Left ventricle myocardium inferior (tissue), 1 donor: ENCODE measurements around the gene NPPB. TPM values are rescaled to one million over a fixed set of nuclear protein-coding genes. Genes with fewer than 3 reads are reported as not detected.
"Not testable (repeated sequence)": the region's sequence is repeated elsewhere in the genome, so short reads cannot be mapped to it uniquely, and the experiment has no call there.

Experiments
- DNase-seq: peaks from one replicate; pipeline ENCODE4 v3.0.0-alpha.2; 2020
- H3K27ac ChIP-seq: fragments of 200-600 bp; replicated peaks from 2 replicates; pipeline ENCODE4 v1.8.0; 2021
- H3K27me3 ChIP-seq: fragments of 200-600 bp; 2 replicates; pipeline ENCODE4 v1.8.0; 2021; ENCODE audit warnings: low read depth
- H3K36me3 ChIP-seq: fragments of 200-600 bp; 2 replicates; pipeline ENCODE4 v1.8.0; 2021
- H3K4me1 ChIP-seq: fragments of 200-600 bp; 2 replicates; pipeline ENCODE4 v1.8.0; 2021
- H3K4me3 ChIP-seq: fragments of 200-600 bp; 2 replicates; pipeline ENCODE4 v1.8.0; 2021; ENCODE audit warnings: mild to moderate bottlenecking, moderate library complexity
- H3K9me3 ChIP-seq: fragments of 200-600 bp; replicated peaks from 2 replicates; pipeline ENCODE4 v1.8.0; 2021
- CTCF ChIP-seq: fragments of 200-600 bp; IDR thresholded peaks from 2 replicates; pipeline ENCODE4 v1.8.0; 2021; ENCODE audit warnings: antibody characterized with exemption, mild to moderate bottlenecking, borderline replicate concordance
- intact Hi-C: fragments of 100-400 bp; cut with micrococcal nuclease; formaldehyde crosslinking; loops from one replicate; pipeline ENCODE4 v1.11.0; 2022
- total RNA-seq: library from RNA; stranded (reverse); fragmentation: NEBNext Ultra II Directional; extraction: Animal tissue kit (Norgen Biotek cat#: 25700); gene quantifications from one replicate; pipeline ENCODE4 v1.2.1, GENCODE V29; 2021
- donor health status: DM: no; HTN: yes; CAD: no; lungs with severe emphysema.

The NPPB gene
- total RNA-seq, 1 donor from 2014 or later: 119 TPM

DNA sequence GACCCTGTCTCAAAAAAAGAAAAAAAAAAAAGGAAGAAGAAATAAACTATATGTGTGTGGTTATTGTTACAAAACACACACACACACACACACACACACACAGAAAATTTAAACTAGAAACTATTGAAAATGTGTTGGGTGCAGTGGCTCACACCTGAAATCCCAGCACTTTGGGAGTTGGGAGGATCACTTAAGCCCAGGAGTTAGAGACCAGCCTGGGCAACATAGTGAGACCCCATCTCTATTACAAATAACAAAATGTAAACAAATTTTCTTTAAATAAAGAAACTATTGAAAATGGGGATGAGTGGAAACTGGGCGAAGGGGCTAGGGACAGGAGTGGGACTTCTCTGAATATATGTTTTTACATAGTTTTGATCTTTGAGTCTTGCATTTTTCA lies 44.5 kb upstream of the NPPB start:
- H3K9me3 ChIP-seq: no peaks in the 10 kb centered on the region
- H3K36me3 ChIP-seq: no peaks in the 10 kb centered on the region
- intact Hi-C loops: no loop called here
- no peak for DNase-seq
- H3K4me1 ChIP-seq: peaks cover 4% of the 10 kb centered on the region
- TF ChIP-seq CTCF: no peak
- no peak overlapping the region for H3K4me3 ChIP-seq
- H3K27ac ChIP-seq: no peak overlapping the region
- peaks cover 33% of the 10 kb centered on the region for H3K27me3 ChIP-seq

DNA sequence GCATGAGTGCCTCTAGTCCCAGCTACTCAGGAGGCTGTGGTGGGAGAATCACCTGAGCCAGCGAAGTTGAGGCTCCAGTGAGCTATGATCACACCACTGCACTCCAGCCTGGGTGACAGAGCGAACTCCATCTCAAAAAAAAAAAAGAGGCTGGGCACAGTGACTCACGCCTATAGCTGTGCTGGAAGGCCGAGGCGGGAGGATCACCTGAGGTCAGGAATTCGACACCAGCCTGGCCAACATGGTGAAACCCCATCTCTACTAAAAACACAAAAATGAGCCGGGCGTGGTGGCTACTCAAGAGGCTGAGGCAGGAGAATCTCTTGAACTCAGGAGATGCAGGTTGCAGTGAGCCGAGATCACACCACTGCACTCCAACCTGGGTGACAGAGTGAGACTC lies 42.7 kb upstream of the NPPB start:
- DNase-seq, H3K27ac ChIP-seq, intact Hi-C loops, H3K9me3 ChIP-seq, H3K4me3 ChIP-seq, H3K4me1 ChIP-seq, H3K36me3 ChIP-seq: not testable (repeated sequence)
- peaks cover 49% of the 10 kb centered on the region for H3K27me3 ChIP-seq

DNA sequence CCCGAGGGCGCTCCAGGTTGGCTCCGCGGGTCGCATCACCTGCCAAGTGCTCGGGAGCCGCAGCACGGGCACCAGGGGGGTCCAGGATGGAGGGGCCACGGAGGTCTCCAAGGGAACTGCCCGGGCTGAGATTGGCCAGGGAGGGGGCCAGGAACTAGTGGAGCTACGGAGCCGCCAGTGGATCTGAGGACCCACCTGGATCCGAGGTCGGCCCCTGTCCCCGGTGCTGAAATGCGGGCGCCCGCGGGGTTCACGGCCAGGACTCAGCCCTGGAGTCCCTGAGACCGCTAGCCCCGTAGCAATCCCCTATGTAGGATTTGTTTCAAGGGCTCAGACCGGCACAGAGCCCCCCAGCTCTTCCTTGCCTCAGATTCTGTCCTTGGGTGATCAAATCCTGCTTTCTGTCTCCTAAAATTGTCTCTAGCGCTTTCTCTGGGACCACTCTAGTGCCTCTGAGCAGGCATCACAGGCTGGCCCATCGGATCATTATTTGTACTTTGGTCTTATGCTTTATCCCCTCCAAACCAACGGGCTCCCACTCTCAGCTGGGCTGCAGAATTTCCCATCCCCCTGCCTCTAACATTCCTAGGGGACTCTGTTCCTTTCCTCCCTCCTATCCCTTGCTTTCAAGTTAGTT lies 40.2 kb upstream of the NPPB start:
- TF ChIP-seq CTCF: no peak
- intact Hi-C loops: no loop called here
- peaks cover 67% of the 10 kb centered on the region for H3K27me3 ChIP-seq

GRCh38 chr1:11898086-11898785 lies 39.5 kb upstream of the NPPB start:
- peaks cover 67% of the 10 kb centered on the region for H3K27me3 ChIP-seq

More for the DNA sequence above, 40.2 kb upstream of the NPPB start:
- no peak for DNase-seq
- H3K4me3 ChIP-seq: no peak overlapping the region
- no peaks in the 10 kb centered on the region for H3K9me3 ChIP-seq
- H3K36me3 ChIP-seq: no peaks in the 10 kb centered on the region
- no peak overlapping the region for H3K27ac ChIP-seq
- H3K4me1 ChIP-seq: no peaks in the 10 kb centered on the region

GRCh38 chr1:11894501-11894900 lies 35.8 kb upstream of the NPPB start:
- H3K36me3 ChIP-seq, H3K4me3 ChIP-seq, H3K4me1 ChIP-seq, H3K27ac ChIP-seq, H3K9me3 ChIP-seq, DNase-seq: not testable (repeated sequence)
- peaks cover 47% of the 10 kb centered on the region for H3K27me3 ChIP-seq
- intact Hi-C loops: loop anchor here (5.0 kb wide), 1 partner anchor 57 kb away; no protein-coding TSS in a partner anchor

More at GRCh38 chr1:11898086-11898785, 39.5 kb upstream of the NPPB start:
- H3K4me1 ChIP-seq: no peaks in the 10 kb centered on the region
- H3K9me3 ChIP-seq: no peaks in the 10 kb centered on the region
- H3K36me3 ChIP-seq: no peaks in the 10 kb centered on the region
- TF ChIP-seq CTCF: no peak
- no peak overlapping the region for H3K4me3 ChIP-seq
- intact Hi-C loops: no loop called here
- no peak for DNase-seq
- no peak overlapping the region for H3K27ac ChIP-seq

GRCh38 chr1:11893907-11894251 lies 35.1 kb upstream of the NPPB start:
- peaks cover 41% of the 10 kb centered on the region for H3K27me3 ChIP-seq

More at GRCh38 chr1:11893907-11894251, 35.1 kb upstream of the NPPB start:
- no peak overlapping the region for H3K4me3 ChIP-seq
- H3K9me3 ChIP-seq: no peaks in the 10 kb centered on the region
- DNase-seq: peak; percentile 58
- H3K4me1 ChIP-seq: no peaks in the 10 kb centered on the region
- no peak overlapping the region for H3K27ac ChIP-seq
- TF ChIP-seq CTCF: peak; percentile 89
- intact Hi-C loops: loop anchor here (5.0 kb wide), 1 partner anchor 57 kb away; no protein-coding TSS in a partner anchor
- no peaks in the 10 kb centered on the region for H3K36me3 ChIP-seq
